Adrenal gland (tissue), 12 donors: Measurements from ENCODE around the gene FOSL2. TPM values are rescaled to one million over a fixed set of nuclear protein-coding genes. Genes with fewer than 3 reads are reported as not detected.

Source experiments
- DNase-seq, 7 donors: peaks; one replicate each; pipeline ENCODE4 v3.0.0-alpha.2; 2019 to 2020
- H3K27ac ChIP-seq, 5 donors: fragments of 200-600 bp; sonication (generic) in 4 of 5; 1 replicate in 3 of 5; 2 replicates in 2 of 5; pipeline versions ENCODE4 v1.5.1 to v1.8.0; 2016 to 2020; ENCODE audit warnings: mild to moderate bottlenecking in 1 of 5
- H3K27me3 ChIP-seq: fragments of 200-600 bp; 2 replicates; pipeline ENCODE4 v1.8.0; 2021
- H3K36me3 ChIP-seq, 2 donors: fragments of 200-600 bp; replicated peaks in 1 of 2; 1 replicate in 1 of 2; 2 replicates in 1 of 2; pipeline versions ENCODE4 v1.5.1 to v1.8.0; 2018 to 2022
- H3K4me1 ChIP-seq, 2 donors: fragments of 200-600 bp; replicated peaks in 1 of 2; 1 replicate in 1 of 2; 2 replicates in 1 of 2; pipeline versions ENCODE4 v1.5.1 to v1.8.0; 2018 to 2021
- H3K4me3 ChIP-seq, 4 donors: fragments of 200-600 bp; sonication (generic) in 3 of 4; one replicate each; pipeline ENCODE4 v1.5.1; 2016 to 2018
- H3K9me3 ChIP-seq, 3 donors: fragments of 200-600 bp; sonication (generic) in 1 of 3; replicated peaks in 1 of 3; 1 replicate in 2 of 3; 2 replicates in 1 of 3; pipeline versions ENCODE4 v1.5.1 to v1.8.0; 2016 to 2021
- POLR2A ChIP-seq, 2 donors: fragments of 450-650 bp; IDR thresholded peaks; one replicate each; pipeline ENCODE4 v1.6.1; 2017; ENCODE audit warnings: antibody characterized with exemption in 2 of 2, mild to moderate bottlenecking in 2 of 2, moderate library complexity in 1 of 2
- WGBS, 4 donors: extraction: QIAGEN DNeasy Blood & Tissue Kit in 2 of 4; methylation state at CpG; one replicate each; pipeline versions ENCODE4 v1.1.5 to v1.1.7; 2013 to 2017; 5-methylcytosine and 5-hydroxymethylcytosine counted together
- intact Hi-C, 2 donors: fragments of 100-400 bp; cut with DNase I; formaldehyde crosslinking; loops; one replicate each; pipeline versions ENCODE4 v1.14.1 to v1.15.0; 2022 to 2023
- polyA plus RNA-seq, 3 donors: library from polyadenylated mRNA; stranded (reverse); fragments of 200-250 nt in 2 of 3; fragments of 350-450 nt in 1 of 3; fragmentation: Illumina TruSeq in 1 of 3; extraction: RNeasy Lipid Tissue Mini Kit (QIAGEN cat#74804) in 1 of 3; gene quantifications; one replicate each; pipeline ENCODE4 v1.2.3, GENCODE V29; 2013 to 2014
- total RNA-seq, 9 donors: library from RNA; depleted of rRNA in 4 of 9; stranded (reverse); fragments of >200 nt in 4 of 9; fragments of 120-200 nt in 1 of 9; fragmentation: NEBNext Ultra II Directional in 1 of 9; extraction: Animal tissue kit (Norgen Biotek cat#: 25700) in 1 of 9; gene quantifications; one replicate each; pipeline versions ENCODE4 v1.1.0 to v1.2.4, GENCODE V29; 2013 to 2023
- TF ChIP-seq, protein P1 (sequence below), 6 experiments: fragments of 450-650 bp in 4 of 6; fragments of 200-600 bp in 2 of 6; sonication (generic) in 1 of 6; IDR thresholded peaks; 1 replicate in 5 of 6; 2 replicates in 1 of 6; pipeline versions ENCODE4 v1.5.1 to v1.8.0; 2016 to 2021; ENCODE audit warnings: antibody characterized with exemption in 6 of 6, mild to moderate bottlenecking in 2 of 6, moderate library complexity in 1 of 6
- donor health status: healthy with polysubstance abuse.
- donor health status: Bipolar disorder and iron deficiency.
- donor health status: DM: yes; HTN: yes; CAD: no.
- donor health status: DM: no; HTN: no; CAD: no.
- donor health status: DM: no; HTN: no; CAD: no.
- donor health status: DM: yes; HTN: yes; CAD: no.

Gene FOSL2
- total and polyA plus RNA-seq, 12 donors, result 66.9 to 760 (median 413) TPM

DNA sequence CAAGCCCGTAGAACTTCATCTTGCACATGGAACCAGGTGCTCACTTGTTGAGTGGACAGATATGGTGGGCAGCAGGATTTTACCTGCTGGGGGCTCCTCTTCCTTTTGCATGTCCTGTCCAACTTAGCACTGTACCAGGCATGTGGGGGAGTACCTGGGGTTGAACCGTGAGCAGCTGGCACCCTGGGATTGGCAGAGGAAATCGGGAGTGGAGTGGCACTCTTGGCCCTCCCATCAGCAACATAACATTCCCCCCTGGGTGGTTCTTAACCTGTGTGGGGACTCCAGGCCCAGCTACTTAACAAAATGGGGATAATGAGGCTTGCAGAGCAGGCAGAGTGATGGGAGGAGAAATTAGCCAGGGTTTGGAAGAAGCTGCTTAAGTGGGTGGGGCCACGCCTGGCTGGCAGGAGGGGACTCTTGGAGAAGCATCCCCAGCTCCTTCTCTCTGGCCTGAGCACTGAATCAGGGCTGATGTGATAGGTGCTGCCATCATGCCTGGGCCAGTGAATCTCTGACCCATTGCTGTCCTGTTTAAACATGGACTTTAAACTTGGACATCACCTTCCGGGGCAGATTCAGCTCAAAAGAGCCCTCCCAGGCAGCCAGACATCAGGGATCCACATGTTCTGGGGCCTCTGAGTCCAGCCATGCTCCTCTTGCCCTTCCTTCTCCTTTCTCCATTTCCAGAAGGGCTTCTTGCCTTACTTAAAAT, 15.5 kb downstream of the FOSL2 start:
- Histone ChIP-seq H3K36me3 (peaks cover 0 to 100% of the 10 kb centered on the region in 2 donors), H3K4me1 (peaks cover 44 to 76% of the 10 kb centered on the region in 2 donors), H3K9me3 (no peaks in the 10 kb centered on the region), H3K27me3 (no peaks in the 10 kb centered on the region), H3K4me3 (no peak overlapping the region), H3K27ac (peak overlapping the region in 3 of 5 donors; percentile 58 to 100 (median 84))
- intact Hi-C loops, result loop anchor here (10.0 kb wide), 2 partner anchors 513 to 703 kb away; partner anchors contain the start of genes BABAM2 (in 1 of the 2) and RBKS (in 1 of the 2)
- WGBS, 4 donors, result 62 to 76% (median 69%) methylated on average over 5 of the region's 5 CpGs
- TF ChIP-seq POLR2A (IDR thresholded peaks at IDR 0.05), result no peak
- TF ChIP-seq, protein P1, sequence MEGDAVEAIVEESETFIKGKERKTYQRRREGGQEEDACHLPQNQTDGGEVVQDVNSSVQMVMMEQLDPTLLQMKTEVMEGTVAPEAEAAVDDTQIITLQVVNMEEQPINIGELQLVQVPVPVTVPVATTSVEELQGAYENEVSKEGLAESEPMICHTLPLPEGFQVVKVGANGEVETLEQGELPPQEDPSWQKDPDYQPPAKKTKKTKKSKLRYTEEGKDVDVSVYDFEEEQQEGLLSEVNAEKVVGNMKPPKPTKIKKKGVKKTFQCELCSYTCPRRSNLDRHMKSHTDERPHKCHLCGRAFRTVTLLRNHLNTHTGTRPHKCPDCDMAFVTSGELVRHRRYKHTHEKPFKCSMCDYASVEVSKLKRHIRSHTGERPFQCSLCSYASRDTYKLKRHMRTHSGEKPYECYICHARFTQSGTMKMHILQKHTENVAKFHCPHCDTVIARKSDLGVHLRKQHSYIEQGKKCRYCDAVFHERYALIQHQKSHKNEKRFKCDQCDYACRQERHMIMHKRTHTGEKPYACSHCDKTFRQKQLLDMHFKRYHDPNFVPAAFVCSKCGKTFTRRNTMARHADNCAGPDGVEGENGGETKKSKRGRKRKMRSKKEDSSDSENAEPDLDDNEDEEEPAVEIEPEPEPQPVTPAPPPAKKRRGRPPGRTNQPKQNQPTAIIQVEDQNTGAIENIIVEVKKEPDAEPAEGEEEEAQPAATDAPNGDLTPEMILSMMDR (IDR thresholded peaks at IDR 0.05), result no peak
- peak in 4 of 7 donors; percentile 18 to 49 (median 29) for DNase-seq

DNA sequence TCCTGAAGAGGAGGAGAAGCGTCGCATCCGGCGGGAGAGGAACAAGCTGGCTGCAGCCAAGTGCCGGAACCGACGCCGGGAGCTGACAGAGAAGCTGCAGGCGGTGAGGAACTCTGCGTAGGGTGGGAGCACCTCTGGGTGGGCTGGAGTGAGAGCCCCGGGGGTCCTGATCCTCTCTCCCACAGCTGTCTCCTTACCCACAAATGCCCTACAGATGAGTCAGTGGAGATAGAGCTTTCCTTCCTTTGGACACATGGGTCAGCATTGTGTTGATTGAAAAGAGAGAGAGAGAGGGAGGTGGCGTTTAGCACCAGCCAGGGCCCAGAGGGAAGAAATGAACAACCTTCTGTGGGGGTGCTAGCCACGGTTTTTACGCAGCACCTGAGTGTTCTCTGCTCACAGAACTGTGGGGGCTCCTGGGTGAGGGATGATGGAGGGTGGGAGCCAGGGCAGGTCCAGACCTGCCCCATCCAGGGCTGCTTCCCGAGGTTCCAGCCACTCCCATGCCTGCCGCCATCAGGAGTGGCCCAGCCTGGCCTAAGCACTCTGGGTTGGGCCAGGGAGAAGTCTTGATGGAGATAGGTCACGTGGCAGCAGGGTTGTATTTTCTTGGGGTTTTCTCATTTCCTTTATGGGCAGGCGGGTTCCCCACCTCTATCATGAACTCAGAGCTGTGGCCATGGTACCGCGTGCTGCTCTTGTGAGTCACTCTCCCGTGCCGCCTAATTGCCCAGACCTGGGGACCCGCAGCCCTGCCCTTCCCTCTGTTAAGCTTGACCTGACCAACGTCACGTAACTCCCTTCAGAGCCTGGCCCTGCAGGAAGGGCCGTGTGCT, 16.3 kb downstream of the FOSL2 start:
- DNase-seq, result peak in 6 of 7 donors; percentile 79 to 86 (median 80)
- TF ChIP-seq, protein P1 (IDR thresholded peaks at IDR 0.05), result no peak
- no peak for TF ChIP-seq POLR2A (IDR thresholded peaks at IDR 0.05)
- Histone ChIP-seq H3K9me3 (no peaks in the 10 kb centered on the region), H3K27ac (peak overlapping the region in 4 of 5 donors; percentile 18 to 100 (median 71)), H3K27me3 (no peaks in the 10 kb centered on the region), H3K36me3 (peaks cover 0 to 100% of the 10 kb centered on the region in 2 donors), H3K4me3 (no peak overlapping the region), H3K4me1 (peaks cover 40 to 76% of the 10 kb centered on the region in 2 donors)
- 53 to 63% (median 59%) methylated on average over 19 to 26 of the region's 26 CpGs for WGBS, 4 donors
- intact Hi-C loops, result loop anchor here (10.0 kb wide), 2 partner anchors 514 to 704 kb away; partner anchors contain the start of genes BABAM2 (in 1 of the 2) and RBKS (in 1 of the 2)

DNA sequence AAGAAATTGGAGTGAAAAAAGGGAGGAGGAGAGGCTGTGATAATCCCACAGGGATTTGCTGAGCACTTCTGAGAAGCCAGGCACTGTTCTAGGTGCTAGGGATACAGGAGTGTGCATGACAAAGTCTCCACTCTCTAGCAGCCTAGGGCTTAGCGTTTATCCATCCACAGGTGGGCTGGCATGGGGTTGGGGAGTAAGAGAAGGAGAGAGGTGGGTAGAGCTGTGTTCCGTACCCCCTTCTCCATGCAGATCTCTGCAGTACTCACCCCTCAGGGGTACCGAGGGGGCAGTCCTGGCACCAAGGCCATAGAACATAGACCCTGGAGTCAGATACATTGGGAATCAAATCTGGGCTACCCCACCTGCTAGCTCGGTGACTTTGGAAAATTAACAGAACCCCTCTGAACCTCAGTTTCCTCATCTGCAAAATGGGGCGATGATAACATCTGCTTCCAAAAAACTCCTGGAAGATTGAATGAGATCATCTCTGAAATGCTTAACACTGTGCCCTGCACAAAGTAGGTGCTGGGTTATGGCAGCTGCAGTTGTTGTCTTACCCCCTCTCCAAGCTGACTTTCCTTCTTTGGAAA, 18.6 kb downstream of the FOSL2 start:
- 85 to 93% (median 89%) methylated on average over 3 to 5 of the region's 5 CpGs for WGBS, 4 donors
- H3K4me1 ChIP-seq, result peaks cover 19 to 62% of the 10 kb centered on the region in 2 donors

More for the DNA sequence above, 18.6 kb downstream of the FOSL2 start:
- intact Hi-C loops, result no loop called here
- Histone ChIP-seq H3K4me3 (no peak overlapping the region), H3K9me3 (no peaks in the 10 kb centered on the region), H3K27me3 (no peaks in the 10 kb centered on the region), H3K27ac (peak overlapping the region in 3 of 5 donors; percentile 53 to 100 (median 58)), H3K36me3 (peaks cover 0 to 100% of the 10 kb centered on the region in 2 donors)
- peak in 4 of 7 donors; percentile 22 to 55 (median 28) for DNase-seq
- TF ChIP-seq, protein P1 (IDR thresholded peaks at IDR 0.05), result no peak
- TF ChIP-seq POLR2A (IDR thresholded peaks at IDR 0.05), result no peak
